ENCODE results near the gene TJP2.

The TJP2 gene

DNA sequence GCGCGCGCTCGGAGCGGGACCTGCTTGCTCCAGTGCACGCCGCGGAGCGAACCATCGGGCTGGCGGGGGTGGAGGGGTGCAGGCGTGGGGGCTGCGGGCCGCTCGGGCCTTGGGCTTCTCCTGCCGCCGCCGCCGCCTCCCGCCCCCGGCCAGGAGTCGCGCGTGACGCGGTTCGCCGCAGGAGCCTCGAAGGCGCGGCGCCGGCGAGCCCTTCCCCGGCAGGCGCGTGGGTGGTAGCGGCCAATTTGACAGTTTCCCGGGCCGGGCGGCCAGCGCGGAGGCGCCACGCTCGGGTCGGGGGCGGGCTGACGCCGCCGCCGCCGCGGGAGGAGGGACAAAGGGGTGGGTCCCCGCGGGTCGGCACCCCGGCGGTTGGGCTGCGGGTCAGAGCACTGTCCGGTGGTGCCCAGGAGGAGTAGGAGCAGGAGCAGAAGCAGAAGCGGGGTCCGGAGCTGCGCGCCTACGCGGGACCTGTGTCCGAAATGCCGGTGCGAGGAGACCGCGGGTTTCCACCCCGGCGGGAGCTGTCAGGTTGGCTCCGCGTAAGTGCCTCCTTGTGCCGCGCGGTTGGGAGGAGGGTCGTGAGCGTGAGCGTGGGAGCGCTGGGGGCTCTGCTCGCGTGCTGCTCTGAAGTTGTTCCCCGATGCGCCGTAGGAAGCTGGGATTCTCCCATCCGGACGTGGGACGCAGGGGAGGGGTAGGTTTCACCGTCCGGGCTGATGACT lies at the start of gene TJP2:
TSS of gene TJP2 (plus strand) at position 387 of the 725 bp plus-strand sequence. CDS start at position 483, 96 bp downstream.
- Histone ChIP-seq H3K36me3 (no peaks in the 10 kb centered on the region), H3K9me3 (replicated peaks in 1 of 11) (no peaks in the 10 kb centered on the region), H3K4me3 (peak within 1 kb of the TSS; percentile 48 to 75 (median 62)), H3K4me2 (peak within 1 kb of the TSS; percentile 75 to 97 (median 87)), H3K27me3 (peaks cover 43 to 64% (median 53%) of the 10 kb centered on the region in 11 experiments), H3K4me1 (peaks cover 12 to 46% (median 17%) of the 10 kb centered on the region in 10 experiments; a peak in 18 of 20 replicates), H3K27ac (peak within 1 kb of the TSS in 3 of 11 experiments; percentile 28 to 40 (median 30); a peak in 5 of 22 replicates), H3K9ac (peak within 1 kb of the TSS in 10 of 11 experiments; percentile 28 to 68 (median 51); a peak in 15 of 22 replicates), H4K20me1 (peaks cover 0 to 42% (median 11%) of the 10 kb centered on the region in 11 experiments; a peak in 13 of 22 replicates)
- no peak for TF ChIP-seq Cebpa-rat (IDR thresholded peaks at IDR 0.05)

- no peak overlapping the region for H3K4me3 ChIP-seq
- H4K20me1 ChIP-seq = no peaks in the 10 kb centered on the region; a peak in 1 of 22 replicates
- no peaks in the 10 kb centered on the region for H3K9me3 ChIP-seq (replicated peaks in 1 of 11)
- H3K9ac ChIP-seq = no peak overlapping the region
- H3K4me1 ChIP-seq = no peaks in the 10 kb centered on the region
- no peak overlapping the region for H3K27ac ChIP-seq
- peaks cover 0 to 14% (median 0%) of the 10 kb centered on the region in 11 experiments; a peak in 2 of 22 replicates for H3K36me3 ChIP-seq
- H3K4me2 ChIP-seq = no peak overlapping the region
- TF ChIP-seq Cebpa-rat (IDR thresholded peaks at IDR 0.05) = no peak
- H3K27me3 ChIP-seq = no peaks in the 10 kb centered on the region
These were observed 43.3 kb upstream of the TJP2 start for GRCh38 chr9:69130456-69131441.

DNA sequence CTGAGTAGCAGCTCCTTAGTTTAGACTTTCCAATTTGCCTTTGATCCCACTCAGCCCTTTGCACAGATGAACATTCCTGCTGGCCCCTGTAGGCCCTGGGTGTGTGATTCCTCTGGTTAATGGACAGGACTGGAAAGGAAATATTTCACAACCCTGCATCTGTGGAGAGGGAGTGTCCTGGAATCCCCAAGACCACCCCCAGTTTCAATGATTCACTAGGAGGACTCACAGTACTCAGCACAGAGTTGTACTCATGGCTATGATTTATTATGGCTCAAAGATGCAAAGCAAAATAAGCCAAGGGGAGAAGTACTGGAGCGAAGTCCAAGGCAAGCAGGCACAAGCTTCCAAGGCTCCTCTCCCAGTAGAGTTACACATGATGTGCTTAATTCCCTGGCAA lies 42.4 kb upstream of the TJP2 start:
- H3K27me3 ChIP-seq = no peaks in the 10 kb centered on the region
- H3K4me1 ChIP-seq = no peaks in the 10 kb centered on the region
- no peak overlapping the region for H3K4me2 ChIP-seq
- no peak overlapping the region for H3K4me3 ChIP-seq
- H4K20me1 ChIP-seq = no peaks in the 10 kb centered on the region; a peak in 1 of 22 replicates
- TF ChIP-seq Cebpa-rat (IDR thresholded peaks at IDR 0.05) = no peak
- H3K9ac ChIP-seq = no peak overlapping the region
- H3K36me3 ChIP-seq = peaks cover 0 to 14% (median 0%) of the 10 kb centered on the region in 11 experiments; a peak in 2 of 22 replicates
- no peak overlapping the region for H3K27ac ChIP-seq
- no peaks in the 10 kb centered on the region for H3K9me3 ChIP-seq (replicated peaks in 1 of 11)

DNA sequence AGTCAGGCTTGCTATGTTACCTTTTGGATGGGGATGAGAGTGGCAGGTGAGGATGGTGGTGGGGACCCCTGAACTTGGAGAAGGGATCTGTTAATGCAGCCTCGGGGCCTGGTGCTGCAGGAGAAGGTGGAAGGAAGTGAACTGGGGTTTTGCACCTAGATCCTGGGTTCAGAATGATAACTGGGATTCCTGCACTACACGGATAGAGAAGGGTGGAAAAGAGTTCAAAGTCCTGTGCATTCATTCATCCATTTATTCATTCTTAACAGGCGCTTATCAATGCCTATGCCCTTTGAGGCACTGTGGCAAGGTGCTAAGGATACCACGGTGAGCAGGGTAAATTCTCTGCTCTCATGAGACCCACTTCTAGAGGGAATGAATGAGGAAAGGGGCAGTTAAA lies 41.7 kb upstream of the TJP2 start:
- Histone ChIP-seq H3K4me3 (no peak overlapping the region), H3K4me1 (no peaks in the 10 kb centered on the region)

GRCh38 chr9:69134412-69134811 lies 39.7 kb upstream of the TJP2 start:
- Histone ChIP-seq H3K27me3 (no peaks in the 10 kb centered on the region), H3K9me3 (replicated peaks in 1 of 11) (no peaks in the 10 kb centered on the region; a peak in 1 of 22 replicates), H3K4me2 (no peak overlapping the region), H3K4me1 (no peaks in the 10 kb centered on the region), H3K27ac (no peak overlapping the region), H4K20me1 (no peaks in the 10 kb centered on the region; a peak in 1 of 22 replicates), H3K9ac (no peak overlapping the region), H3K36me3 (peaks cover 0 to 23% (median 0%) of the 10 kb centered on the region in 11 experiments; a peak in 6 of 22 replicates), H3K4me3 (no peak overlapping the region)
- TF ChIP-seq Cebpa-rat (IDR thresholded peaks at IDR 0.05) = no peak

More for the DNA sequence above, 41.7 kb upstream of the TJP2 start:
- Histone ChIP-seq H3K9ac (no peak overlapping the region), H3K4me2 (no peak overlapping the region), H3K36me3 (peaks cover 0 to 14% (median 0%) of the 10 kb centered on the region in 11 experiments; a peak in 5 of 22 replicates), H3K27ac (no peak overlapping the region), H4K20me1 (no peaks in the 10 kb centered on the region; a peak in 1 of 22 replicates), H3K27me3 (no peaks in the 10 kb centered on the region), H3K9me3 (replicated peaks in 1 of 11) (no peaks in the 10 kb centered on the region; a peak in 1 of 22 replicates)
- TF ChIP-seq Cebpa-rat (IDR thresholded peaks at IDR 0.05) = no peak

DNA sequence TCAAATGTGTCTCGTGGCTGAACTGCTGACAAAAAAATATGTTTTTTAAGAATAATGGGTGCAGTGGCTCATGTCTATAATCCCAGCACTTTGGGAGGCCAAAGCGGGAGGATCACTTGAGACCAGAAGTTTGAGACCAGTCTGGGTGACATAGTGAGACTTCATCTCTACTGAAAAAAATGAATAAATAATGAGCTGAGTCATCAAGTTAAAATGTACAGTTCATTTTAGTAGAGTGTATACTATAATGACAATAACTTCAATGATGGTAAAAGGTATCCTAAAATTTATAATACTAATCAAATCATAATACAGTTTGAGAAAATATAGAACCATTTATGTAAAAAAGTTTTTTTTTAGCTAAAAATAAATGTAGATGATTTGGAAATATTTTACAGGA lies 37.9 kb upstream of the TJP2 start:
- Histone ChIP-seq H3K4me3 (no peak overlapping the region), H3K27ac (no peak overlapping the region), H3K4me1 (no peaks in the 10 kb centered on the region), H3K27me3 (no peaks in the 10 kb centered on the region), H4K20me1 (no peaks in the 10 kb centered on the region; a peak in 1 of 22 replicates), H3K9me3 (replicated peaks in 1 of 11) (no peaks in the 10 kb centered on the region; a peak in 1 of 22 replicates), H3K4me2 (no peak overlapping the region), H3K9ac (no peak overlapping the region), H3K36me3 (peaks cover 0 to 23% (median 0%) of the 10 kb centered on the region in 11 experiments; a peak in 6 of 22 replicates)
- no peak for TF ChIP-seq Cebpa-rat (IDR thresholded peaks at IDR 0.05)

DNA sequence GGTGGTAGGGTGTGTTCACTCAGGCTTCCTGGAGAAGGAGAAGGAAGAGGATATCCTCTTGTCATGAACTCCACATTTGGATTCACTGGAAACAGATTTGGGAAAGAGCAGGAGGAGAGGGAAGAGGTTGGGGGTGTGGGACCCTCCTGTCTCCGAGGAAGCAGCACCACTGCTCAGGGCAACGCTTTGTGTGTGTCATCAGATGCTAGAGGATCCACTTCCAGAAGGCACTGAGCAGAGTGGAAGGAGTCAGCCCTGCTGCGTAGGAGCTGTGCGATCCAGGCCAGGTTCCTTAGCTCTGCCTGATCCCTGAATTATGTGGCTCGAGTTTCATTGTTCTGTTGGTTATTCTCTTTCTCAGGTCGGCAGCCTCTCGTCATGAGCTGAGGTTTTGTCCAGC lies 37.3 kb upstream of the TJP2 start:
- Histone ChIP-seq H3K36me3 (peaks cover 0 to 23% (median 0%) of the 10 kb centered on the region in 11 experiments; a peak in 6 of 22 replicates), H3K4me2 (no peak overlapping the region), H3K27ac (no peak overlapping the region), H3K9me3 (replicated peaks in 1 of 11) (no peaks in the 10 kb centered on the region; a peak in 1 of 22 replicates), H3K4me3 (no peak overlapping the region), H3K9ac (no peak overlapping the region), H3K27me3 (no peaks in the 10 kb centered on the region), H4K20me1 (no peaks in the 10 kb centered on the region; a peak in 1 of 22 replicates), H3K4me1 (no peaks in the 10 kb centered on the region)
- no peak for TF ChIP-seq Cebpa-rat (IDR thresholded peaks at IDR 0.05)

- H3K4me2 ChIP-seq = no peak overlapping the region
- H3K4me1 ChIP-seq = peaks cover 0 to 5% (median 0%) of the 10 kb centered on the region in 10 experiments; a peak in 5 of 20 replicates
- H4K20me1 ChIP-seq = no peaks in the 10 kb centered on the region; a peak in 1 of 22 replicates
- H3K36me3 ChIP-seq = peaks cover 0 to 23% (median 0%) of the 10 kb centered on the region in 11 experiments; a peak in 6 of 22 replicates
- H3K27me3 ChIP-seq = no peaks in the 10 kb centered on the region
- TF ChIP-seq Cebpa-rat (IDR thresholded peaks at IDR 0.05) = no peak
- H3K4me3 ChIP-seq = no peak overlapping the region
- no peak overlapping the region for H3K27ac ChIP-seq
- H3K9ac ChIP-seq = no peak overlapping the region
- no peaks in the 10 kb centered on the region; a peak in 1 of 22 replicates for H3K9me3 ChIP-seq (replicated peaks in 1 of 11)
These were observed 36.8 kb upstream of the TJP2 start for GRCh38 chr9:69137311-69137710.
